Calu3 (cell line): ENCODE results near the gene CSTF1. TPM values are rescaled to one million over a fixed set of nuclear protein-coding genes. Genes with fewer than 3 reads are reported as not detected.

Source experiments
- BruUV-seq: library from RNA; stranded (reverse); fragments of 400-500 nt; replicated peaks from 2 replicates; lab custom pipeline; 2021; lab: Mats Ljungman, UMichigan
- CTCF ChIA-PET: fragments of 300-600 bp; sonication (Branson Sonifier 250); formaldehyde crosslinking; loops from one replicate; lab custom pipeline; 2022; ENCODE audit warnings: antibody characterized with exemption; lab: Charles Lee
- DNase-seq: peaks from one replicate; pipeline ENCODE4 v3.0.0; 2022
- H3K27ac Mint-ChIP-seq: one replicate; pipeline ENCODE4 v1.8.0; 2022; ENCODE audit warnings: mixed read lengths; ENCODE audit not compliant: unreplicated experiment
- H3K27me3 Mint-ChIP-seq: one replicate; pipeline ENCODE4 v1.8.0; 2022; ENCODE audit warnings: mixed read lengths; ENCODE audit not compliant: unreplicated experiment
- H3K36me3 Mint-ChIP-seq: one replicate; pipeline ENCODE4 v1.8.0; 2022; ENCODE audit warnings: mild to moderate bottlenecking, moderate library complexity, mixed read lengths; ENCODE audit not compliant: insufficient read depth, unreplicated experiment
- H3K4me1 Mint-ChIP-seq: one replicate; pipeline ENCODE4 v1.8.0; 2022; ENCODE audit warnings: mild to moderate bottlenecking, low read depth, mixed read lengths; ENCODE audit not compliant: unreplicated experiment
- H3K4me3 Mint-ChIP-seq: one replicate; pipeline ENCODE4 v1.8.0; 2022; ENCODE audit warnings: mild to moderate bottlenecking, low read depth, moderate library complexity, mixed read lengths; ENCODE audit not compliant: unreplicated experiment
- H3K9me3 Mint-ChIP-seq: one replicate; pipeline ENCODE4 v1.8.0; 2022; ENCODE audit warnings: low read depth, mixed read lengths; ENCODE audit not compliant: unreplicated experiment
- CTCF ChIP-seq: fragments of 200-600 bp; IDR thresholded peaks from one replicate; pipeline ENCODE4 v1.8.0; 2022; ENCODE audit warnings: antibody characterized with exemption; ENCODE audit not compliant: unreplicated experiment
- intact Hi-C: fragments of 100-400 bp; cut with micrococcal nuclease; formaldehyde crosslinking; loops from one replicate; pipeline ENCODE4 v1.10.0; 2022; ENCODE audit not compliant: unreplicated experiment
- total RNA-seq: library from RNA; stranded (reverse); gene quantifications from 2 replicates; pipeline ENCODE4 v1.2.3, GENCODE V29; 2022

The CSTF1 gene
- total RNA-seq, 1 experiment from 2014 or later = 44.3 TPM

GRCh38 chr20:56426026-56426425 lies 33.6 kb downstream of the CSTF1 start:
- Mint-ChIP-seq H3K27me3 (no peaks in the 10 kb centered on the region), H3K27ac (no peak overlapping the region), H3K4me3 (no peak overlapping the region), H3K9me3 (no peaks in the 10 kb centered on the region), H3K36me3 (no peaks in the 10 kb centered on the region), H3K4me1 (peaks cover 24% of the 10 kb centered on the region)
- BruUV-seq = no TSS peak
- intact Hi-C loops = no loop called here
- no peak for TF ChIP-seq CTCF
- CTCF ChIA-PET = no interaction called here
- no peak for DNase-seq

GRCh38 chr20:56426926-56427325 lies 34.5 kb downstream of the CSTF1 start:
- Mint-ChIP-seq H3K4me1 (peaks cover 21% of the 10 kb centered on the region), H3K9me3 (no peaks in the 10 kb centered on the region), H3K36me3 (no peaks in the 10 kb centered on the region), H3K4me3 (no peak overlapping the region), H3K27me3 (no peaks in the 10 kb centered on the region), H3K27ac (no peak overlapping the region)
- CTCF ChIA-PET = no interaction called here
- DNase-seq = no peak
- no TSS peak for BruUV-seq
- intact Hi-C loops = no loop called here
- TF ChIP-seq CTCF = no peak

GRCh38 chr20:56427797-56428196 lies 35.4 kb downstream of the CSTF1 start:
- BruUV-seq = no TSS peak
- H3K36me3 Mint-ChIP-seq = no peaks in the 10 kb centered on the region
- TF ChIP-seq CTCF = no peak
- DNase-seq = no peak
- no peaks in the 10 kb centered on the region for H3K27me3 Mint-ChIP-seq
- no peaks in the 10 kb centered on the region for H3K9me3 Mint-ChIP-seq
- H3K27ac Mint-ChIP-seq = no peak overlapping the region
- H3K4me3 Mint-ChIP-seq = no peak overlapping the region
- H3K4me1 Mint-ChIP-seq = peaks cover 12% of the 10 kb centered on the region
- intact Hi-C loops = no loop called here
- CTCF ChIA-PET = no interaction called here

- Mint-ChIP-seq H3K9me3 (no peaks in the 10 kb centered on the region), H3K27ac (no peak overlapping the region), H3K4me1 (peaks cover 11% of the 10 kb centered on the region), H3K4me3 (no peak overlapping the region), H3K27me3 (no peaks in the 10 kb centered on the region), H3K36me3 (no peaks in the 10 kb centered on the region)
- intact Hi-C loops = no loop called here
- TF ChIP-seq CTCF = no peak
- DNase-seq = no peak
- CTCF ChIA-PET = no interaction called here
- no TSS peak for BruUV-seq
Measured at GRCh38 chr20:56428410-56428809, 36.0 kb downstream of the CSTF1 start.
